Neural cell (in vitro differentiated cells): ENCODE results near the gene TFPT. TPM values are rescaled to one million over a fixed set of nuclear protein-coding genes. Genes with fewer than 3 reads are reported as not detected.
"Not testable (repeated sequence)": the region's sequence is repeated elsewhere in the genome, so short reads cannot be mapped to it uniquely, and the experiment has no call there.

Experiments
- H2AFZ ChIP-seq: fragments of 200-600, 300-800 bp; sonication (generic), shearing (Covaris generic); 2 replicates; pipeline ENCODE4 v1.6.0; 2014; ENCODE audit warnings: low read depth, mild to moderate bottlenecking, antibody characterized with exemption, low read length, moderate library complexity
- H3F3A ChIP-seq: fragments of 200-600 bp; shearing (Covaris generic); 2 replicates; pipeline ENCODE4 v1.6.1; 2016; ENCODE audit warnings: mild to moderate bottlenecking, moderate library complexity, mixed read lengths, antibody characterized with exemption, low read length; ENCODE audit not compliant: insufficient read depth, poor library complexity, severe bottlenecking
- H3K27ac ChIP-seq: fragments of 200-600, 300-800 bp; sonication (generic), shearing (Covaris generic); 2 replicates; pipeline ENCODE4 v1.5.1; 2014; ENCODE audit warnings: mild to moderate bottlenecking, low read length, moderate library complexity
- H3K27me3 ChIP-seq: fragments of 300-800, 200-600 bp; sonication (generic), shearing (Covaris generic); 2 replicates; pipeline ENCODE4 v1.6.0; 2014; ENCODE audit warnings: mild to moderate bottlenecking, low read depth, low read length, moderate library complexity; ENCODE audit not compliant: insufficient read depth
- H3K36me3 ChIP-seq: fragments of 300-800, 200-600 bp; sonication (generic), shearing (Covaris generic); 2 replicates; pipeline ENCODE4 v1.5.1; 2014; ENCODE audit warnings: mild to moderate bottlenecking, antibody characterized with exemption, low read length, moderate library complexity; ENCODE audit not compliant: insufficient read depth
- H3K4me2 ChIP-seq: fragments of 300-800, 200-600 bp; sonication (generic), shearing (Covaris generic); 2 replicates; pipeline ENCODE4 v1.6.0; 2014; ENCODE audit warnings: mild to moderate bottlenecking, low read length
- H3K4me3 ChIP-seq: fragments of 300-800, 200-600 bp; sonication (generic), shearing (Covaris generic); 2 replicates; pipeline ENCODE4 v1.5.1; 2014; ENCODE audit warnings: mild to moderate bottlenecking, low read length, moderate library complexity
- H3K79me2 ChIP-seq: fragments of 200-600 bp; shearing (Covaris generic); replicated peaks from 2 replicates; pipeline ENCODE4 v1.6.0; 2014; ENCODE audit warnings: mild to moderate bottlenecking, low read length, moderate library complexity; ENCODE audit not compliant: insufficient read depth
- H3K9ac ChIP-seq: fragments of 300-800, 200-600 bp; sonication (generic), shearing (Covaris generic); 2 replicates; pipeline ENCODE4 v1.6.1; 2016; ENCODE audit warnings: mild to moderate bottlenecking, low read length, mixed read lengths
- H3K9me2 ChIP-seq: fragments of 200-600 bp; shearing (Covaris generic); 2 replicates; pipeline ENCODE4 v1.6.1; 2016; ENCODE audit warnings: mild to moderate bottlenecking, low read length, mixed read lengths; ENCODE audit not compliant: insufficient read depth
- H3K9me3 ChIP-seq: fragments of 200-600, 300-800 bp; sonication (generic), shearing (Covaris generic); 2 replicates; pipeline ENCODE4 v1.6.1; 2016; ENCODE audit warnings: mild to moderate bottlenecking, mixed run types, low read length, moderate library complexity, mixed read lengths
- H4K20me1 ChIP-seq: fragments of 200-600 bp; shearing (Covaris generic); 2 replicates; pipeline ENCODE4 v1.6.1; 2016; ENCODE audit warnings: mild to moderate bottlenecking, mixed run types; ENCODE audit not compliant: insufficient read depth
- EP300 ChIP-seq: fragments of 450-650 bp; conservative IDR thresholded peaks from 2 replicates; pipeline ENCODE4 v1.6.1; 2014; ENCODE audit warnings: antibody characterized with exemption, mild to moderate bottlenecking, moderate library complexity; ENCODE audit not compliant: poor library complexity, severe bottlenecking
- EZH2 ChIP-seq: fragments of 200-600, 300-800 bp; shearing (Covaris generic), sonication (generic); IDR thresholded peaks from 2 replicates; pipeline ENCODE4 v1.6.1; 2014; ENCODE audit warnings: antibody characterized with exemption, low read length, borderline replicate concordance, mild to moderate bottlenecking; ENCODE audit not compliant: insufficient read depth, poor library complexity, severe bottlenecking
- MXI1 ChIP-seq: fragments of 450-650 bp; conservative IDR thresholded peaks from 2 replicates; pipeline ENCODE4 v1.6.1; 2014; ENCODE audit warnings: antibody characterized with exemption, mild to moderate bottlenecking; ENCODE audit not compliant: poor library complexity, severe bottlenecking
- POLR2AphosphoS5 ChIP-seq: IDR thresholded peaks from 2 replicates; pipeline ENCODE4 v1.6.1; 2012
- RAD21 ChIP-seq: fragments of 450-650 bp; conservative IDR thresholded peaks from 2 replicates; pipeline ENCODE4 v1.6.1; 2014; ENCODE audit warnings: antibody characterized with exemption, mild to moderate bottlenecking, moderate library complexity
- SMC3 ChIP-seq: fragments of 450-650 bp; conservative IDR thresholded peaks from 2 replicates; pipeline ENCODE4 v1.6.1; 2014; ENCODE audit warnings: antibody characterized with exemption, mild to moderate bottlenecking, moderate library complexity; ENCODE audit not compliant: poor library complexity
- TAF1 ChIP-seq: IDR thresholded peaks from 2 replicates; pipeline ENCODE4 v1.6.1; 2012; ENCODE audit warnings: low read depth
- polyA plus RNA-seq: library from polyadenylated mRNA; depleted of rRNA; stranded (reverse); fragments of >200 nt; gene quantifications from 2 replicates; pipeline ENCODE4 v1.2.3, GENCODE V29; 2014
- TF ChIP-seq, protein P1 (sequence below): IDR thresholded peaks from 2 replicates; pipeline ENCODE4 v1.6.1; 2012; ENCODE audit warnings: borderline replicate concordance
- TF ChIP-seq, protein P2 (sequence below): fragments of 450-650 bp; IDR thresholded peaks from 2 replicates; pipeline ENCODE4 v1.5.1; 2014; ENCODE audit warnings: antibody characterized with exemption, mild to moderate bottlenecking, moderate library complexity; ENCODE audit not compliant: poor library complexity, severe bottlenecking

TFPT gene
- polyA plus RNA-seq, 1 donor from 2014 or later: 24.3 TPM

DNA sequence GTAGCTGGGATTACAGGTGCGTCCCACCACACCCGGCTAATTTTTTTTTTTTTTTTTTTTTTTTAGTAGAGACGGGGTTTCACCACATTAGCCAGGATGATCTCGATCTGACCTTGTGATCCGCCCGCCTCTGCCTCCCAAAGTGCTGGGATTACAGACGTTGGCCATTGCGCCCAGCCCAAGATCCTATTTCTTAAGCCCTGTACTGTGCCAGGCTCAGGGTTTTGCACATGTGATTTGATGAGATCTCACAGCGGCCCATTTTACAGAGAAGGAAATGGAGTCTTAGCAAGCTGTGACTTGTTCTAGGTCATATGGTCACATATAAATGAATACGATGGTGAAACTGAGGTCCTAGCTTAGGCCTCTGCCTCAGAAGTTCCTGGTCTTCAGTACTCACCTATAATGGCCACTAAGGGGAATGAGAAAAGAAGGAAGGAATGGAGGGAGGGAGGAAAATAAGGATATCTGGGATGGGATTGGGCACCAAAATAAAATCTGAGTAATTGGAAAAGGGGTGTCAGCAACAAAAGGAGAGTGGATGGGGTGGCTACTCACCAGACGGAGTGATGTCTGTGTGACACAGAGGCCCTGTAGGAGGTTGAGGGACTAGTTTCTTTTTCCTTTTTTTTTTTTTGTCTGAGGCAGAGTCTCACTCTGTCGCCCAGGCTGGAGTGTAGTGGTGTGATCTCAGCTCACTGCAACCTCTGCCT, 16.1 kb downstream of the TFPT start:
- no peak overlapping the region for H3K9ac ChIP-seq
- H3K4me3 ChIP-seq: no peak overlapping the region
- peaks cover 29% of the 10 kb centered on the region for H3K27me3 ChIP-seq
- H4K20me1 ChIP-seq: no peaks in the 10 kb centered on the region
- H3K79me2 ChIP-seq: peaks cover 11% of the 10 kb centered on the region
- no peaks in the 10 kb centered on the region for H3K9me3 ChIP-seq
- H2AFZ ChIP-seq: no peak overlapping the region
- H3K9me2 ChIP-seq: no peaks in the 10 kb centered on the region
- H3F3A ChIP-seq: no peaks in the 10 kb centered on the region
- no peaks in the 10 kb centered on the region for H3K36me3 ChIP-seq
- no peak overlapping the region for H3K4me2 ChIP-seq
- no peak overlapping the region for H3K27ac ChIP-seq
- TF ChIP-seq EP300 (no peak), POLR2AphosphoS5 (no peak), MXI1 (no peak), RAD21 (no peak)
- TF ChIP-seq, protein P1, sequence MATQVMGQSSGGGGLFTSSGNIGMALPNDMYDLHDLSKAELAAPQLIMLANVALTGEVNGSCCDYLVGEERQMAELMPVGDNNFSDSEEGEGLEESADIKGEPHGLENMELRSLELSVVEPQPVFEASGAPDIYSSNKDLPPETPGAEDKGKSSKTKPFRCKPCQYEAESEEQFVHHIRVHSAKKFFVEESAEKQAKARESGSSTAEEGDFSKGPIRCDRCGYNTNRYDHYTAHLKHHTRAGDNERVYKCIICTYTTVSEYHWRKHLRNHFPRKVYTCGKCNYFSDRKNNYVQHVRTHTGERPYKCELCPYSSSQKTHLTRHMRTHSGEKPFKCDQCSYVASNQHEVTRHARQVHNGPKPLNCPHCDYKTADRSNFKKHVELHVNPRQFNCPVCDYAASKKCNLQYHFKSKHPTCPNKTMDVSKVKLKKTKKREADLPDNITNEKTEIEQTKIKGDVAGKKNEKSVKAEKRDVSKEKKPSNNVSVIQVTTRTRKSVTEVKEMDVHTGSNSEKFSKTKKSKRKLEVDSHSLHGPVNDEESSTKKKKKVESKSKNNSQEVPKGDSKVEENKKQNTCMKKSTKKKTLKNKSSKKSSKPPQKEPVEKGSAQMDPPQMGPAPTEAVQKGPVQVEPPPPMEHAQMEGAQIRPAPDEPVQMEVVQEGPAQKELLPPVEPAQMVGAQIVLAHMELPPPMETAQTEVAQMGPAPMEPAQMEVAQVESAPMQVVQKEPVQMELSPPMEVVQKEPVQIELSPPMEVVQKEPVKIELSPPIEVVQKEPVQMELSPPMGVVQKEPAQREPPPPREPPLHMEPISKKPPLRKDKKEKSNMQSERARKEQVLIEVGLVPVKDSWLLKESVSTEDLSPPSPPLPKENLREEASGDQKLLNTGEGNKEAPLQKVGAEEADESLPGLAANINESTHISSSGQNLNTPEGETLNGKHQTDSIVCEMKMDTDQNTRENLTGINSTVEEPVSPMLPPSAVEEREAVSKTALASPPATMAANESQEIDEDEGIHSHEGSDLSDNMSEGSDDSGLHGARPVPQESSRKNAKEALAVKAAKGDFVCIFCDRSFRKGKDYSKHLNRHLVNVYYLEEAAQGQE: no peak

DNA sequence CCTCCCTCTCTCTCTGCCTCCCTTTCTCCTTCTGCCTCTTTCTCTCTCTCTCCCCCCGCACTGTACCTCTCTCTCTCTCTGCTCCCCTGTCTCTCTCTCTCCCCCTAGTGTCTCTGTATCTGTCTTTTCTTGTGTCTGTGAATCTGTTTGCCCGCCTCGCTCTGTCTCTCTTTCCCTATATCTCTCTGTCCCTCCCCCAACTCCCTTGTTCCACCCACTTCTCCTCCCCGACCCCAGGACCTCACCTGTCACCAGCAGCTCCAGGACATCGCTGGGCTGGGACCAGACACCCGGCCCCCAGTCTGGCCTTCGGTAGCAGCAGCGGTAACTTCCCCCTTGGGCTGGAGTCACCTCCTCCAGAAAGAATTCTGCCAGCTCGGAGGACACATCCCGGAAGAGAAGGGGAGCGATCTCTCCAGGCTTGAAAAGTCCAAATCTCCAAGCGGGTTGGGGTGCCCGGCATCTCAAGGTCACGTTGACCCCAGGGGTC, 18.8 kb downstream of the TFPT start:
- H3K4me3 ChIP-seq: no peak overlapping the region
- no peak overlapping the region for H3K27ac ChIP-seq
- H3K4me2 ChIP-seq: no peak overlapping the region

DNA sequence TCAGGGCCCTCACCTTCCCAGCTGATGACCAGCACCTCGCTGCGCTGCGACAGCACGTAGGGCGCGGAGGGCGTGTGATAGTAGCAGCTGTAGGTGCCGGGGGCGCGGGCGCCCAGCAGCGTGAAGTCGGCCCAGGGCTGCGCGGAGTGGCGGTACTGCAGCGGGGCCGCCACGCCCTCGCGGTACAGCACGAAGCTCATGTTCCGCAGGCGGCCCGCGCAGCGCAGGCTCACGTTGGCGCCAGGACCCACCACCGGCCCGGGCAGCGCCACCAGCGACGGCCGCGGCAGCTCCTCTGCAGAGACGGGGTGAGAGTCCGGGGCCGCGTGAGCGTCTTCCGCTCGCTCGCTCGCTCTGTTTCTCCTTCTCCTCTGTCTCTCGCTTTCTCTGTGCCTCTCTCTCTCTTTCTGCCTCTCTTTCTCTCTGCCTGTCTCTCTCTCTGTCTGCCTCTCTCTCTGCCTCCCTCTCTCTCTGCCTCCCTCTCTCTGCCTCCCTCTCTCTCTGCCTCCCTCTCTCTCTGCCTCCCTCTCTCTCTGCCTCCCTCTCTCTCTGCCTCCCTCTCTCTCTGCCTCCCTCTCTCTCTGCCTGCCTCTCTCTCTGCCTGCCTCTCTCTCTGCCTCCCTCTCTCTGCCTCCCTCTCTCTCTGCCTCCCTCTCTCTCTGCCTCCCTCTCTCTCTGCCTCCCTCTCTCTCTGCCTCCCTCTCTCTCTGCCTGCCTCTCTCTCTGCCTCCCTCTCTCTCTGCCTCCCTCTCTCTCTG, 19.4 kb downstream of the TFPT start:
- H3F3A ChIP-seq: not testable (repeated sequence)
- H3K9ac ChIP-seq: peak overlapping the region; percentile 30

More for the DNA sequence above, 18.8 kb downstream of the TFPT start:
- no peaks in the 10 kb centered on the region for H3K9me3 ChIP-seq
- no peaks in the 10 kb centered on the region for H3F3A ChIP-seq
- H4K20me1 ChIP-seq: no peaks in the 10 kb centered on the region
- H3K36me3 ChIP-seq: no peaks in the 10 kb centered on the region
- H3K9me2 ChIP-seq: no peaks in the 10 kb centered on the region
- peaks cover 29% of the 10 kb centered on the region for H3K27me3 ChIP-seq
- H3K79me2 ChIP-seq: no peaks in the 10 kb centered on the region
- TF ChIP-seq, protein P1: no peak
- TF ChIP-seq POLR2AphosphoS5 (no peak), MXI1 (no peak), TAF1 (no peak), EZH2 (no peak), SMC3 (no peak), RAD21 (no peak), EP300 (no peak)
- TF ChIP-seq, protein P2, sequence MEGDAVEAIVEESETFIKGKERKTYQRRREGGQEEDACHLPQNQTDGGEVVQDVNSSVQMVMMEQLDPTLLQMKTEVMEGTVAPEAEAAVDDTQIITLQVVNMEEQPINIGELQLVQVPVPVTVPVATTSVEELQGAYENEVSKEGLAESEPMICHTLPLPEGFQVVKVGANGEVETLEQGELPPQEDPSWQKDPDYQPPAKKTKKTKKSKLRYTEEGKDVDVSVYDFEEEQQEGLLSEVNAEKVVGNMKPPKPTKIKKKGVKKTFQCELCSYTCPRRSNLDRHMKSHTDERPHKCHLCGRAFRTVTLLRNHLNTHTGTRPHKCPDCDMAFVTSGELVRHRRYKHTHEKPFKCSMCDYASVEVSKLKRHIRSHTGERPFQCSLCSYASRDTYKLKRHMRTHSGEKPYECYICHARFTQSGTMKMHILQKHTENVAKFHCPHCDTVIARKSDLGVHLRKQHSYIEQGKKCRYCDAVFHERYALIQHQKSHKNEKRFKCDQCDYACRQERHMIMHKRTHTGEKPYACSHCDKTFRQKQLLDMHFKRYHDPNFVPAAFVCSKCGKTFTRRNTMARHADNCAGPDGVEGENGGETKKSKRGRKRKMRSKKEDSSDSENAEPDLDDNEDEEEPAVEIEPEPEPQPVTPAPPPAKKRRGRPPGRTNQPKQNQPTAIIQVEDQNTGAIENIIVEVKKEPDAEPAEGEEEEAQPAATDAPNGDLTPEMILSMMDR: no peak
- no peak overlapping the region for H2AFZ ChIP-seq
- no peak overlapping the region for H3K9ac ChIP-seq

More for the DNA sequence above, 19.4 kb downstream of the TFPT start:
- H3K4me2 ChIP-seq, H3K36me3 ChIP-seq, H3K27ac ChIP-seq, H3K9me2 ChIP-seq, H2AFZ ChIP-seq, H3K9me3 ChIP-seq, H3K79me2 ChIP-seq, H4K20me1 ChIP-seq: not testable (repeated sequence)
- Histone ChIP-seq H3K27me3 (peaks cover 29% of the 10 kb centered on the region), H3K4me3 (peak overlapping the region; percentile 62)
